Heart left ventricle (tissue), 16 donors: ENCODE data around the gene SLC22A15. TPM values are rescaled to one million over a fixed set of nuclear protein-coding genes. Genes with fewer than 3 reads are reported as not detected.

Experiments used
- ATAC-seq, 4 donors: fragments of 200-7000 bp; cut with Tn5 transposase; one replicate each; pipeline ENCODE4 v1.9.1; 2020 to 2022; ENCODE audit warnings: moderate library complexity in 4 of 4, mild to moderate bottlenecking in 3 of 4, moderate number of reproducible peaks in 1 of 4
- DNase-seq, 5 donors: peaks; one replicate each; pipeline ENCODE4 v3.0.0-alpha.2; 2020
- H3K27ac ChIP-seq, 12 donors: fragments of 200-600 bp; sonication (generic) in 4 of 12; one replicate each; pipeline versions ENCODE4 v1.5.0 to v1.8.0; 2016 to 2022; ENCODE audit warnings: mild to moderate bottlenecking in 2 of 12
- H3K27me3 ChIP-seq, 9 donors: fragments of 200-600 bp; sonication (generic) in 2 of 9; one replicate each; pipeline versions ENCODE4 v1.5.1 to v1.8.0; 2016 to 2022; ENCODE audit warnings: mild to moderate bottlenecking in 3 of 9
- H3K36me3 ChIP-seq, 9 donors: fragments of 200-600 bp; sonication (generic) in 2 of 9; one replicate each; pipeline versions ENCODE4 v1.5.0 to v1.8.0; 2018 to 2022; ENCODE audit warnings: mild to moderate bottlenecking in 2 of 9
- H3K4me1 ChIP-seq, 12 donors: fragments of 200-600 bp; sonication (generic) in 4 of 12; one replicate each; pipeline versions ENCODE4 v1.5.0 to v1.8.0; 2016 to 2022; ENCODE audit warnings: mild to moderate bottlenecking in 3 of 12
- H3K4me3 ChIP-seq, 12 donors: fragments of 200-600 bp; sonication (generic) in 4 of 12; one replicate each; pipeline versions ENCODE4 v1.5.0 to v1.8.0; 2017 to 2022; ENCODE audit warnings: mild to moderate bottlenecking in 9 of 12, moderate library complexity in 4 of 12
- H3K9me3 ChIP-seq, 12 donors: fragments of 200-600 bp; sonication (generic) in 4 of 12; one replicate each; pipeline versions ENCODE4 v1.5.0 to v1.8.0; 2016 to 2022; ENCODE audit warnings: mild to moderate bottlenecking in 1 of 12
- POLR2A ChIP-seq, 2 donors: fragments of 450-650 bp; IDR thresholded peaks; one replicate each; pipeline ENCODE4 v1.6.1; 2017; ENCODE audit warnings: antibody characterized with exemption in 2 of 2, mild to moderate bottlenecking in 2 of 2, moderate library complexity in 2 of 2
- WGBS, 4 donors: extraction: QIAGEN DNeasy Blood & Tissue Kit in 2 of 4; methylation state at CpG; one replicate each; pipeline versions ENCODE4 v1.1.5 to v1.1.7; 2013 to 2018; 5-methylcytosine and 5-hydroxymethylcytosine counted together
- intact Hi-C, 10 donors: fragments of 100-400 bp; cut with DNase I; formaldehyde crosslinking; loops; one replicate each; pipeline versions ENCODE4 v1.11.1 to v1.14.2; 2022
- polyA plus RNA-seq, 2 donors: library from polyadenylated mRNA; stranded (reverse); fragments of 200-250 nt; gene quantifications; one replicate each; pipeline ENCODE4 v1.2.3, GENCODE V29; 2013
- total RNA-seq, 9 donors: library from RNA; depleted of rRNA in 2 of 9; stranded (reverse); fragments of >200 nt in 2 of 9; fragmentation: NEBNext Ultra II Directional in 3 of 9; extraction: Animal tissue kit (Norgen Biotek cat#: 25700) in 3 of 9; gene quantifications; one replicate each; pipeline versions ENCODE4 v1.1.0 to v1.2.4, GENCODE V29; 2016 to 2023
- TF ChIP-seq, protein P1 (sequence below), 12 donors: fragments of 200-600 bp; sonication (generic) in 4 of 12; IDR thresholded peaks; one replicate each; pipeline versions ENCODE4 v1.5.0 to v1.8.0; 2018 to 2022; ENCODE audit warnings: antibody characterized with exemption in 12 of 12, mild to moderate bottlenecking in 5 of 12
- donor health status: ischemic (EF 13 %, LVEDD 7.1; RV severe dilation, severe dysfunction).
- donor health status: healthy with polysubstance abuse.
- donor health status: DM: no; HTN: yes; CAD: no.
- donor health status: DM: no; HTN: no; CAD: no.
- donor health status: ischemic (EF 25% LVEDD 6.9; RV normal size, moderate dysfunction).
- donor health status: ischemic (EF 25% LVEDD 5.7; RV mildly dilated, moderate dysfunction).
- donor health status: healthy.
- donor health status: DM: yes; HTN: yes; CAD: no.
- donor health status: ischemic (EF 35%, LVEDD 5.7; RV mildly dilated, moderate dysfunction).
- donor health status: nonischemic (EF 11% LVEDD 7.7; RV severe dilation, severe dysfunction).
- donor health status: DM: yes; HTN: yes; CAD: no.
- donor health status: PGD.
- donor health status: ischemic (EF 29% LVEDD 5.4; RV normal size, mild dysfunction).
- donor health status: nonischemic (EF 23%, LVEDD 6.1; RV moderate dilation, normal function).

Gene SLC22A15
- total and polyA plus RNA-seq, 11 donors: 2.7 to 9.4 (median 7.9) TPM

DNA sequence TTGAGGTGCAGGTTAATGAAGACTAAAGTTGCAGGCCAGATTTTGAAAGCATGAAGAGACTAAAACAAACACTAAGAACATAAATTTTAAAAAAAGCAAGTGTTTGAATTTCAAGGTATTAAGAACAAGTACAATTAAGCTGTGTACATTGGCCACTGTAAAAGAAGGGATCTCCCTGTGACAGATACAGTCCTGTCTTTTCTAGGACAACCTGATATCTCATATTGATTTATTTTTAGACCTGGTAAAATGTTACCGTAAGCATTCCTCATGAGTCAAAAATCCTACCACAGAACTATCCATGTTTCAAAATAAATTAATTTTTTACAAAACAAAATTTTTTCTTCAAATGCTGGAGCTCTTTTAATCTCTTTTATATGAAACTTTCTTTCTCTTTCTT lies 39.4 kb downstream of the SLC22A15 start:
- Histone ChIP-seq H3K4me1 (peaks cover 0 to 29% (median 1%) of the 10 kb centered on the region in 12 donors), H3K27me3 (no peaks in the 10 kb centered on the region), H3K4me3 (no peak overlapping the region), H3K27ac (peak overlapping the region in 2 of 12 donors; percentile 13 to 24), H3K9me3 (no peaks in the 10 kb centered on the region), H3K36me3 (peaks cover 0 to under 1% (median 0%) of the 10 kb centered on the region in 9 donors)
- TF ChIP-seq, protein P1, sequence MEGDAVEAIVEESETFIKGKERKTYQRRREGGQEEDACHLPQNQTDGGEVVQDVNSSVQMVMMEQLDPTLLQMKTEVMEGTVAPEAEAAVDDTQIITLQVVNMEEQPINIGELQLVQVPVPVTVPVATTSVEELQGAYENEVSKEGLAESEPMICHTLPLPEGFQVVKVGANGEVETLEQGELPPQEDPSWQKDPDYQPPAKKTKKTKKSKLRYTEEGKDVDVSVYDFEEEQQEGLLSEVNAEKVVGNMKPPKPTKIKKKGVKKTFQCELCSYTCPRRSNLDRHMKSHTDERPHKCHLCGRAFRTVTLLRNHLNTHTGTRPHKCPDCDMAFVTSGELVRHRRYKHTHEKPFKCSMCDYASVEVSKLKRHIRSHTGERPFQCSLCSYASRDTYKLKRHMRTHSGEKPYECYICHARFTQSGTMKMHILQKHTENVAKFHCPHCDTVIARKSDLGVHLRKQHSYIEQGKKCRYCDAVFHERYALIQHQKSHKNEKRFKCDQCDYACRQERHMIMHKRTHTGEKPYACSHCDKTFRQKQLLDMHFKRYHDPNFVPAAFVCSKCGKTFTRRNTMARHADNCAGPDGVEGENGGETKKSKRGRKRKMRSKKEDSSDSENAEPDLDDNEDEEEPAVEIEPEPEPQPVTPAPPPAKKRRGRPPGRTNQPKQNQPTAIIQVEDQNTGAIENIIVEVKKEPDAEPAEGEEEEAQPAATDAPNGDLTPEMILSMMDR (IDR thresholded peaks at IDR 0.05): no peak
- no peak for TF ChIP-seq POLR2A (IDR thresholded peaks at IDR 0.05)
- no peak for DNase-seq
- intact Hi-C loops: loop anchor here in 2 of 10 donors (5.0 to 10.0 kb wide), 2 partner anchors 201 to 208 kb away; no protein-coding TSS in a partner anchor
- 36 to 60% (median 40%) methylated on average over 1 of the region's 1 CpG for WGBS, 4 donors
- peak in 3 of 4 donors; percentile 44 to 69 (median 59) for ATAC-seq

DNA sequence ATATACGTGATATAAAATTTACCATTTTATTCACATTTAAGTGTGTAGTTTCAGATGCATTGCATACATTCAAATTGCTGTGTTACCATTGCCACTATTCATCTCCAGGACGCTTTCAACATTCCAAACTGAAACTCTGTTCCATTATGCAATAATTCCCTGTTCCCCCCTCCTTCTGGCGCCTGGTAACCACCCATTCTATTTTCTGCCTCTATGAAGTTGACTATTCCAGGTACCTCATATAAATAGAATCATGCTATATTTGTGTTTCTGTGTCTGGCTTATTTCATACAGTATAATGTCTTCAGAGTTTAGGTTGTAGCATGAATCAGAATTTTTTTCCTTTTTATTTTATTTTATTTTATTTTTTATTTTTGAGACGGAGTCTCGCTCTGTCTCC lies 41.7 kb downstream of the SLC22A15 start:
- no peak for TF ChIP-seq POLR2A (IDR thresholded peaks at IDR 0.05)
- TF ChIP-seq, protein P1 (IDR thresholded peaks at IDR 0.05): no peak
- WGBS, 4 donors: 72 to 73% (median 73%) methylated on average over 5 of the region's 5 CpGs
- Histone ChIP-seq H3K27me3 (no peaks in the 10 kb centered on the region), H3K9me3 (no peaks in the 10 kb centered on the region), H3K36me3 (peaks cover 0 to 16% (median 12%) of the 10 kb centered on the region in 9 donors), H3K4me1 (peaks cover 0 to 29% (median 1%) of the 10 kb centered on the region in 12 donors), H3K4me3 (no peak overlapping the region), H3K27ac (peak overlapping the region in 2 of 12 donors; percentile 3 to 36)
- DNase-seq: peak in 3 of 5 donors; percentile 15 to 31 (median 26)
- intact Hi-C loops: loop anchor here in 2 of 10 donors (5.0 to 10.0 kb wide), 2 partner anchors 203 to 211 kb away; no protein-coding TSS in a partner anchor
- peak; percentile 57 to 81 (median 78) for ATAC-seq

DNA sequence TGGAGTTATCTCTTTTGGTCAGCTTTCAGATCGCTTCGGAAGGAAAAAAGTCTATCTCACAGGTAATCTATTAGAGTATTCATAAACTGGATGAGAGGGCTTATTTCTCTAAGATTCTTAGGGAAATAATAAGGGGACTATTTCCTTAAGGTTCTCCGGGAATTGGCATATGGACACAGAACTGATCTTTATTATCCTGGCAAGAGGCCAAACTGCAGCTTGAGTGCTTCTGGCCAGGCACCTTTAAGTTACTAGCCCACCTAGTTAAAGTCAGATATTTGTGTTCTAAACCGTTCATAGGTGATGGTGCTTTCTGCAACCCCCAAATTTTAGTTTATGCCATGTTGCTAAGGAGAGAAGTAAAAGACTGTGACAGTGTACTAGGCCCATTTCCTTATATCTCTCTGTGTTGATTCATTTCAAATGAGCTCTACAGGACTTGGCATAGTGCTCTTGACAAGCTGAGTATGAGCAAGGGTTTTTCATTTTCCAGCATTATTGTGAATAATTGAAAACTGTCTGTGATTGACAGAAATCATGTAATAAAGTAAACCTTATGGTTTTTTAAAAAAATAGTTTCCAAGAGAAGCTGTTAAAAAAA lies 43.4 kb downstream of the SLC22A15 start:
- Histone ChIP-seq H3K27me3 (no peaks in the 10 kb centered on the region), H3K4me3 (no peak overlapping the region), H3K27ac (no peak overlapping the region), H3K9me3 (no peaks in the 10 kb centered on the region), H3K4me1 (peaks cover 0 to 29% (median 1%) of the 10 kb centered on the region in 12 donors), H3K36me3 (peaks cover 0 to 16% (median 12%) of the 10 kb centered on the region in 9 donors)
- WGBS, 4 donors: 71 to 75% (median 73%) methylated on average over 4 of the region's 4 CpGs
- DNase-seq (no peak), ATAC-seq (no peak)
- intact Hi-C loops: loop anchor here (1.0 to 10.0 kb wide), 5 partner anchors 205 to 213 kb away; no protein-coding TSS in a partner anchor
- TF ChIP-seq, protein P1 (IDR thresholded peaks at IDR 0.05): no peak

DNA sequence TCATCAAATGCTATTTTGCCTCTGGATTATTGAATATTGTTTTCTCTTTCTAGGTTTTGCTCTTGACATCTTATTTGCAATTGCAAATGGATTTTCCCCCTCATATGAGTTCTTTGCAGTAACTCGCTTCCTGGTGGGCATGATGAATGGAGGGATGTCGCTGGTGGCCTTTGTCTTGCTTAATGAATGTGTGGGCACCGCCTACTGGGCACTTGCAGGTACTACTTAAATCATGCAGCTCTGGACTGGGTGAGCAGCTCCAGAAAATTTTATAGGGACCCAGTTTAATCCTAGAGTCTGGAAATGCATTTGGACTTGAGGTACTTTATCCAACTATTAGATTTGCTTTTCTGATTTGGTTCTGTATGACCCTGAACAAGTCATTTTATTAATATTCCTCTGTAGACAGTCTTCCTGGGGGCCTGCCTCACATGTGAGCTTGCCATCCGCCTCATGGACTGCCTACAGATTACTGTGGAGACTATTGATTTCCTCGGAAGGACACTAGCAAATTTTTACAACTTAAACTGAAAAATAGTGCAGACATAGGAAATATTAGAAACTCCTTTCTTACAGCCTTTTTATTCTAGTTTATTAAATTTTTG lies 44.5 kb downstream of the SLC22A15 start:
- peak; percentile 30 to 61 (median 42) for DNase-seq
- 51 to 58% (median 56%) methylated on average over 5 of the region's 5 CpGs for WGBS, 4 donors
- no peaks in the 10 kb centered on the region for H3K9me3 ChIP-seq
- peaks cover 0 to 22% (median 0%) of the 10 kb centered on the region in 12 donors for H3K4me1 ChIP-seq
- H3K27ac ChIP-seq: no peak overlapping the region
- H3K27me3 ChIP-seq: no peaks in the 10 kb centered on the region
- H3K36me3 ChIP-seq: peaks cover 0 to 16% (median 12%) of the 10 kb centered on the region in 9 donors
- TF ChIP-seq, protein P1 (IDR thresholded peaks at IDR 0.05): peak; percentile 48 to 66 (median 58)
- no peak for TF ChIP-seq POLR2A (IDR thresholded peaks at IDR 0.05)
- intact Hi-C loops: loop anchor here in 8 of 10 donors (1.0 to 5.0 kb wide), 4 partner anchors 210 to 214 kb away; no protein-coding TSS in a partner anchor
- H3K4me3 ChIP-seq: no peak overlapping the region
- ATAC-seq: peak; percentile 40 to 75 (median 64)
